ENCODE data around the gene ABR.
"Not testable (repeated sequence)": the region's sequence is repeated elsewhere in the genome, so short reads cannot be mapped to it uniquely, and the experiment has no call there.

Gene ABR

GRCh38 chr17:978103-979093 lies 201.4 kb downstream of the ABR start:
- DNase-seq = peak; percentile 55

GRCh38 chr17:977166-977565 lies 202.6 kb downstream of the ABR start:
- no peak for DNase-seq

GRCh38 chr17:976312-976711 lies 203.5 kb downstream of the ABR start:
- DNase-seq = no peak

- DNase-seq = peak; percentile 59
These were observed 204.3 kb downstream of the ABR start for GRCh38 chr17:975371-975915.

GRCh38 chr17:974778-975177 lies 205.0 kb downstream of the ABR start:
- DNase-seq = not testable (repeated sequence)

- DNase-seq = no peak
These were observed 206.7 kb downstream of the ABR start for GRCh38 chr17:973053-973452.

GRCh38 chr17:971861-972260 lies 207.9 kb downstream of the ABR start:
- not testable (repeated sequence) for DNase-seq

- DNase-seq = no peak
These were observed 209.4 kb downstream of the ABR start for GRCh38 chr17:970364-970763.

GRCh38 chr17:969811-970355 lies 209.9 kb downstream of the ABR start:
- peak; percentile 75 for DNase-seq

GRCh38 chr17:968812-969730 lies 210.7 kb downstream of the ABR start:
- peak; percentile 67 for DNase-seq

GRCh38 chr17:967122-967521 lies 212.7 kb downstream of the ABR start:
- DNase-seq = no peak

GRCh38 chr17:965311-965989 lies 214.3 kb downstream of the ABR start:
- no peak for DNase-seq

- no peak for DNase-seq
These were observed 214.9 kb downstream of the ABR start for GRCh38 chr17:964876-965275.

- no peak for DNase-seq
These were observed 217.1 kb downstream of the ABR start for GRCh38 chr17:962670-963069.

GRCh38 chr17:962166-962565 lies 217.6 kb downstream of the ABR start:
- no peak for DNase-seq

GRCh38 chr17:958712-959451 lies 220.9 kb downstream of the ABR start:
- DNase-seq = no peak

- no peak for DNase-seq
These were observed 221.8 kb downstream of the ABR start for GRCh38 chr17:957856-958421.

- no peak for DNase-seq
These were observed 222.9 kb downstream of the ABR start for GRCh38 chr17:956905-957304.

GRCh38 chr17:954431-955164 lies 225.2 kb downstream of the ABR start:
- peak; percentile 76 for DNase-seq

GRCh38 chr17:953767-954166 lies 226.0 kb downstream of the ABR start:
- DNase-seq = no peak

Data from femur (tissue), 1 donor.